H1 (cell line): ENCODE results near the gene CYP2W1. TPM values are rescaled to one million over a fixed set of nuclear protein-coding genes. Genes with fewer than 3 reads are reported as not detected.

Experiments used
- CTCF ChIA-PET: fragments of 300-600 bp; sonication (Branson Sonifier 250); formaldehyde crosslinking; loops from one replicate; lab custom pipeline; 2021; ENCODE audit not compliant: partially characterized antibody; lab: Charles Lee
- POLR2A ChIA-PET: fragments of 300-600 bp; sonication (Branson Sonifier 250); formaldehyde crosslinking; loops from one replicate; lab custom pipeline; 2021; ENCODE audit warnings: inconsistent platforms; ENCODE audit not compliant: partially characterized antibody; lab: Charles Lee
- DNase-seq, 2 experiments: peaks; one replicate each; pipeline versions ENCODE4 v3.0.0 to v3.0.0-alpha.2; 2010 to 2022; ENCODE audit warnings: low spot score in 2 of 2, low read depth in 1 of 2, mixed read lengths in 1 of 2
- FAIRE-seq: peaks from 2 replicates; lab custom pipeline; 2011; peaks lifted over from hg19 to GRCh38; lab: Jason Lieb, UNC
- H2AFZ ChIP-seq: 2 replicates; pipeline ENCODE4 v1.8.1; 2012; ENCODE audit warnings: low read length, inconsistent platforms
- H2AK5ac ChIP-seq: 2 replicates; pipeline ENCODE4 v1.6.1; 2013; ENCODE audit warnings: low read depth, low read length
- H2BK120ac ChIP-seq: replicated peaks from 2 replicates; pipeline ENCODE3; 2013; ENCODE audit warnings: low read depth, low read length, inconsistent platforms
- H2BK12ac ChIP-seq: 2 replicates; pipeline ENCODE4 v1.6.1; 2013; ENCODE audit warnings: low read depth, low read length
- H2BK15ac ChIP-seq: 2 replicates; pipeline ENCODE4 v1.6.1; 2013; ENCODE audit warnings: low read length
- H2BK20ac ChIP-seq: 2 replicates; pipeline ENCODE4 v1.6.1; 2013; ENCODE audit warnings: low read length
- H2BK5ac ChIP-seq: 2 replicates; pipeline ENCODE4 v1.6.1; 2013; ENCODE audit warnings: low read depth, low read length
- H3K14ac ChIP-seq: 2 replicates; pipeline ENCODE4 v1.6.1; 2013; ENCODE audit warnings: inconsistent platforms; ENCODE audit not compliant: insufficient read length
- H3K18ac ChIP-seq: 2 replicates; pipeline ENCODE4 v1.6.1; 2013; ENCODE audit warnings: low read length; ENCODE audit errors: extremely low read depth
- H3K23ac ChIP-seq: 2 replicates; pipeline ENCODE4 v1.6.1; 2013; ENCODE audit warnings: inconsistent platforms; ENCODE audit not compliant: insufficient read length
- H3K23me2 ChIP-seq: 2 replicates; pipeline ENCODE4 v1.6.1; 2013; ENCODE audit warnings: low read depth, low read length
- H3K27ac ChIP-seq: 2 replicates; pipeline ENCODE4 v1.6.1; 2011; ENCODE audit warnings: low read depth, low read length, inconsistent platforms
- H3K27me3 ChIP-seq, 4 experiments: replicated peaks in 1 of 4; 1 replicate in 1 of 4; 2 replicates in 3 of 4; pipeline versions ENCODE4 v1.6.1 to v1.8.1; 2011 to 2013; ENCODE audit warnings: low read length in 3 of 4, mild to moderate bottlenecking in 3 of 4, inconsistent platforms in 2 of 4, mixed read lengths in 2 of 4, moderate library complexity in 1 of 4; ENCODE audit not compliant: control insufficient read depth in 3 of 4, insufficient read depth in 3 of 4; ENCODE audit errors: extremely low read depth in 1 of 4
- H3K36me3 ChIP-seq, 4 experiments: 2 replicates each; pipeline versions ENCODE4 v1.6.1 to v1.8.1; 2011 to 2013; ENCODE audit warnings: mild to moderate bottlenecking in 4 of 4, low read length in 3 of 4, moderate library complexity in 2 of 4, control low read depth in 1 of 4, inconsistent platforms in 1 of 4; ENCODE audit not compliant: insufficient read depth in 4 of 4, control insufficient read depth in 2 of 4
- H3K4ac ChIP-seq: replicated peaks from 2 replicates; pipeline ENCODE3; 2013; ENCODE audit warnings: low read length, low read depth, mixed read lengths, inconsistent platforms; ENCODE audit not compliant: insufficient read length
- H3K4me1 ChIP-seq, 4 experiments: replicated peaks in 1 of 4; 1 replicate in 1 of 4; 2 replicates in 3 of 4; pipeline versions ENCODE4 v1.6.1 to v1.8.1; 2011 to 2013; ENCODE audit warnings: low read length in 3 of 4, inconsistent platforms in 2 of 4, mixed read lengths in 1 of 4; ENCODE audit not compliant: insufficient read depth in 4 of 4, control insufficient read depth in 3 of 4
- H3K4me2 ChIP-seq, 2 experiments: 2 replicates each; pipeline versions ENCODE4 v1.6.1 to v1.8.1; 2011 to 2013; ENCODE audit warnings: low read depth in 2 of 2, low read length in 2 of 2, control low read depth in 1 of 2, inconsistent platforms in 1 of 2, mild to moderate bottlenecking in 1 of 2; ENCODE audit not compliant: insufficient read depth in 1 of 2
- H3K4me3 ChIP-seq, 4 experiments: fragments of 200-600, 300-600 bp in 1 of 4; sonication (generic), shearing (Covaris generic), sonication (Bioruptor Twin) in 1 of 4; 2 replicates each; pipeline versions ENCODE4 v1.5.1 to v1.8.1; 2011 to 2016; ENCODE audit warnings: low read length in 4 of 4, low read depth in 3 of 4, control low read depth in 2 of 4, inconsistent platforms in 2 of 4, mild to moderate bottlenecking in 2 of 4, mixed read lengths in 1 of 4, moderate library complexity in 1 of 4; ENCODE audit not compliant: insufficient read depth in 2 of 4; ENCODE audit errors: extremely low read depth in 1 of 4
- H3K56ac ChIP-seq: replicated peaks from 2 replicates; pipeline ENCODE3; 2013; ENCODE audit warnings: low read depth, mild to moderate bottlenecking, mixed read lengths, low read length, inconsistent platforms; ENCODE audit not compliant: insufficient read length
- H3K79me1 ChIP-seq: 2 replicates; pipeline ENCODE4 v1.6.1; 2013; ENCODE audit warnings: low read depth, low read length, control low read depth
- H3K79me2 ChIP-seq, 2 experiments: 2 replicates each; pipeline versions ENCODE4 v1.6.1 to v1.8.1; 2012 to 2013; ENCODE audit warnings: low read length in 2 of 2, mild to moderate bottlenecking in 2 of 2, inconsistent platforms in 1 of 2; ENCODE audit not compliant: insufficient read depth in 2 of 2, control insufficient read depth in 1 of 2
- H3K9ac ChIP-seq, 4 experiments: replicated peaks in 1 of 4; 1 replicate in 1 of 4; 2 replicates in 3 of 4; pipeline versions ENCODE4 v1.6.1 to v1.8.1; 2011 to 2013; ENCODE audit warnings: low read depth in 3 of 4, low read length in 3 of 4, control low read depth in 2 of 4, mild to moderate bottlenecking in 2 of 4, moderate library complexity in 2 of 4, inconsistent platforms in 1 of 4; ENCODE audit errors: extremely low read depth in 1 of 4
- H3K9me3 ChIP-seq, 2 experiments: 2 replicates each; pipeline versions ENCODE4 v1.6.1 to v1.8.1; 2012 to 2013; ENCODE audit warnings: mild to moderate bottlenecking in 2 of 2, moderate library complexity in 2 of 2, control low read depth in 1 of 2, inconsistent platforms in 1 of 2, low read depth in 1 of 2, low read length in 1 of 2, mixed read lengths in 1 of 2; ENCODE audit not compliant: insufficient read depth in 2 of 2
- H4K20me1 ChIP-seq, 2 experiments: replicated peaks in 1 of 2; 2 replicates each; pipeline versions ENCODE3 to v1.8.1; 2011 to 2013; ENCODE audit warnings: inconsistent platforms in 2 of 2, low read length in 2 of 2, mild to moderate bottlenecking in 1 of 2; ENCODE audit not compliant: insufficient read depth in 2 of 2, control insufficient read depth in 1 of 2
- H4K5ac ChIP-seq: 2 replicates; pipeline ENCODE4 v1.6.1; 2013; ENCODE audit warnings: low read length, low read depth, mixed read lengths, inconsistent platforms; ENCODE audit not compliant: insufficient read length
- H4K8ac ChIP-seq: 2 replicates; pipeline ENCODE4 v1.8.0; 2013; ENCODE audit warnings: mild to moderate bottlenecking, moderate library complexity, low read length, inconsistent platforms; ENCODE audit not compliant: insufficient read depth; ENCODE audit errors: extremely low read depth
- H4K91ac ChIP-seq: replicated peaks from 2 replicates; pipeline ENCODE3; 2013; ENCODE audit warnings: low read length, mixed read lengths, inconsistent platforms; ENCODE audit not compliant: insufficient read length
- ATF3 ChIP-seq: IDR thresholded peaks from 2 replicates; pipeline ENCODE4 v1.6.1; 2011; ENCODE audit warnings: low read depth, mild to moderate bottlenecking, low read length; ENCODE audit not compliant: insufficient read depth
- KDM5A ChIP-seq: fragments of 200-600 bp; IDR thresholded peaks from 2 replicates; pipeline ENCODE4 v1.7.1; 2012; ENCODE audit warnings: mild to moderate bottlenecking, low read length, inconsistent platforms, mixed read lengths
- PHF8 ChIP-seq: fragments of 200-600 bp; sonication (generic); conservative IDR thresholded peaks from 2 replicates; pipeline ENCODE4 v1.7.1; 2012; ENCODE audit warnings: low read depth, mild to moderate bottlenecking, inconsistent platforms, low read length, moderate library complexity
- POLR2AphosphoS5 ChIP-seq: IDR thresholded peaks from 2 replicates; pipeline ENCODE4 v1.6.1; 2011; ENCODE audit warnings: low read depth, low read length
- SP1 ChIP-seq: IDR thresholded peaks from 2 replicates; pipeline ENCODE4 v1.6.1; 2011; ENCODE audit warnings: low read depth, low read length
- SP4 ChIP-seq: IDR thresholded peaks from 2 replicates; pipeline ENCODE4 v1.6.1; 2012; ENCODE audit warnings: low read length, inconsistent platforms
- TBP ChIP-seq: IDR thresholded peaks from 2 replicates; pipeline ENCODE4 v1.6.1; 2011; ENCODE audit warnings: low read depth, low read length, improper control_type of control experiment
- WGBS, 2 experiments: shearing (Covaris generic) in 1 of 2; methylation state at CpG; one replicate each; pipeline versions ENCODE4 v1.1.6 to v1.1.7; 2013 to 2015; ENCODE audit warnings: low lambda C conversion rate in 2 of 2, mixed read lengths in 2 of 2, inconsistent platforms in 1 of 2, low coverage in 1 of 2, missing lambda C conversion rate in 1 of 2; ENCODE audit not compliant: insufficient replicate concordance in 2 of 2, insufficient coverage in 1 of 2, insufficient read length in 1 of 2; ENCODE audit errors: extremely low coverage in 1 of 2, missing lambda C conversion rate in 1 of 2; 5-methylcytosine and 5-hydroxymethylcytosine counted together
- polyA plus RNA-seq, 7 experiments: library from polyadenylated mRNA; depleted of rRNA in 3 of 7; stranded (reverse) in 5 of 7; unstranded in 2 of 7; fragments of >200 nt in 5 of 7; fragments of 200-250 nt in 2 of 7; gene quantifications; 1 replicate in 5 of 7; 2 replicates in 1 of 7; 4 replicates in 1 of 7; pipeline versions ENCODE4 v1.2.1 to v1.2.3, GENCODE V29; 2011 to 2013; ENCODE audit warnings: missing spikeins in 2 of 7, mixed read lengths in 2 of 7
- total RNA-seq: library from RNA; stranded (reverse); fragmentation: NEBNext Ultra II Directional; extraction: Animal tissue kit (Norgen Biotek cat#: 25700); gene quantifications from 2 replicates; pipeline ENCODE4 v1.2.1, GENCODE V29; 2021

CYP2W1 gene
- total and polyA plus RNA-seq, 2 of the 8 experiments (the other 6 are each of a cell fraction or from before 2014, with no cell fraction given) = not detected

DNA sequence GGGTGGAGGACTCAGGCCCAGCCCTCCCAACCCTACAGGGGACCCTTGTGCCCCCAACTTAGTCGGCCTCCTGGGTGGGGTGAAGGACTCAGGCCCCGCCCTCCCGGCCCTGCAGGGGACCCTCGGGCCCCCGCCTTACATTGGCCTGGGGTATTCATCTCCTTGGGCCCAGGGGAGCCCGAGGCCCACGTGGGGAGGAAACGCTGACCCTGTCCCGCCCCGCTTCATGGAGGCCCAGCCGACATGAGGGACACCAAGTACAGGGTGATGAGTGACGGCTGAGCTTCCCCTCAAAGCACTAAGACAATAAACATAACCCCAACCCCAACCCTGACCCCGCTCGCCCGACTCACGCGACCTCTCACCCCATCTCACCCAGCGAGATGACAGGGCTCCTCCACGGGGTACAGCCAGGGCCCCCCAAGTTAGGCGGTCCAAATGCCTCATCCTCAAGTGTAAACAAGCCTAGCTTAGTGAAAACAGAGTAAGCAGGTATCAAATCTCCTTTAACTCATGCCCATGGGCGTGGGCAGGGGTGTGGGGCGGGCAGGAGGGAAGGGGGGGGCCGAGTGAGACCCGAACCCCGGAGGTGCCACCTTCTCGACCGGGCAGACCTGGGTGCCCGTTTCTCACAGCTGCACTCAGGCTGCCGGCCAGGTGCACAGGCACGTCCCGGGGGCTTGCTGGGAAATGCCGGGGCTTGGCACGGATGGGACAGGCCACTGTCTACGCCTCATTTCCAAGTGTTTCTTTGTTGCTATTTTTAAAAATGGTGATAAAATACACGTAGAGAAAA is 8.2 kb downstream of the CYP2W1 start:
- Histone ChIP-seq H3K9ac (no peak overlapping the region), H3K4me2 (no peak overlapping the region), H3K79me1 (no peaks in the 10 kb centered on the region), H3K23me2 (no peaks in the 10 kb centered on the region), H3K56ac (no peak overlapping the region), H2BK12ac (no peak overlapping the region), H3K27me3 (no peaks in the 10 kb centered on the region), H3K4ac (no peak overlapping the region), H3K27ac (no peak overlapping the region), H4K91ac (no peak overlapping the region), H4K5ac (no peak overlapping the region), H3K9me3 (no peaks in the 10 kb centered on the region), H2BK120ac (no peak overlapping the region), H2BK15ac (no peak overlapping the region), H4K20me1 (no peaks in the 10 kb centered on the region), H4K8ac (no peak overlapping the region), H3K79me2 (no peaks in the 10 kb centered on the region), H2AFZ (no peak overlapping the region), H2AK5ac (no peak overlapping the region), H3K36me3 (no peaks in the 10 kb centered on the region), H3K4me3 (no peak overlapping the region), H3K18ac (no peak overlapping the region), H2BK5ac (no peak overlapping the region), H3K4me1 (peaks cover 0 to 9% (median 5%) of the 10 kb centered on the region in 4 experiments; a peak in 5 of 7 replicates), H3K14ac (no peak overlapping the region), H3K23ac (no peak overlapping the region), H2BK20ac (no peak overlapping the region)
- DNase-seq = no peak
- FAIRE-seq = no peak
- WGBS, 2 experiments = 93% methylated on average over 15 of the region's 35 CpGs; no CpG with 5 or more reads in 1 of the 2 experiments
- POLR2A ChIA-PET = interaction anchor here (1.4 to 2.5 kb wide), 2 partner anchors 16 to 70 kb away, joined by 3 to 8 read pairs; partner anchors contain the start of gene COX19
- no peak for TF ChIP-seq KDM5A
- TF ChIP-seq PHF8 = no peak
- no peak for TF ChIP-seq ATF3
- TF ChIP-seq SP1 = no peak
- TF ChIP-seq POLR2AphosphoS5 = no peak
- no peak for TF ChIP-seq SP4
- no peak for TF ChIP-seq TBP
- CTCF ChIA-PET = interaction anchor here (0.8 to 10.0 kb wide), 11 partner anchors 13 to 441 kb away, joined by 3 to 143 read pairs (median 6); no protein-coding TSS in a partner anchor
